Measurements from ENCODE around the gene CCL28. TPM values are rescaled to one million over a fixed set of nuclear protein-coding genes. Genes with fewer than 3 reads are reported as not detected.
A peak's percentile ranks its signal among the peaks of the same experiment; 100 is the strongest.

Gene CCL28
- total and polyA plus RNA-seq, 2 of the 13 experiments (the other 11 are each of a cell fraction or from before 2014, with no cell fraction given): 0.03 TPM; not detected in 1

GRCh38 chr5:43432486-43433375 lies 20.5 kb upstream of the CCL28 start (continued):
- no peak for TF ChIP-seq PRDM15 (CRISPR knock-in tag; IDR thresholded peaks at IDR 0.05)
- peak; percentile 30; the same call in 1 of the 2 replicates for TF ChIP-seq SAFB2 (CRISPR knock-in tag; IDR thresholded peaks at IDR 0.05; ENCODE audit: borderline replicate concordance, low read depth)
- no peak for TF ChIP-seq NBN (conservative IDR thresholded peaks at IDR 0.05)
- no peak for TF ChIP-seq ATF7 (IDR thresholded peaks at IDR 0.05)
- no peak for TF ChIP-seq ATF7 (CRISPR knock-in tag; IDR thresholded peaks at IDR 0.05)
- TF ChIP-seq IRX3 (CRISPR knock-in tag; IDR thresholded peaks at IDR 0.05; ENCODE audit: borderline replicate concordance, low read depth): 0 out of 2 replicates have a peak, but pooled peaks have one; percentile 58
- peak; percentile 53; the same call in 1 of the 2 replicates for TF ChIP-seq KDM1A (CRISPR knock-in tag; IDR thresholded peaks at IDR 0.05)
- TF ChIP-seq ZNF180 (CRISPR knock-in tag; IDR thresholded peaks at IDR 0.05; ENCODE audit: borderline replicate concordance, low read depth): no peak
- TF ChIP-seq HCFC1 (IDR thresholded peaks at IDR 0.05; ENCODE audit: low read depth, low read length): no peak
- TF ChIP-seq ZKSCAN8 (CRISPR knock-in tag; IDR thresholded peaks at IDR 0.05; ENCODE audit: borderline replicate concordance): peak; percentile 89; the same call in 1 of the 2 replicates
- peak; percentile 89; the same call in 1 of the 2 replicates for TF ChIP-seq ZNF609 (CRISPR knock-in tag; IDR thresholded peaks at IDR 0.05; ENCODE audit: borderline replicate concordance)
- TF ChIP-seq ZNF704 (CRISPR knock-in tag; IDR thresholded peaks at IDR 0.05; ENCODE audit: borderline replicate concordance): no peak
- peak; percentile 70; the same call in 1 of the 2 replicates for TF ChIP-seq MEF2D (CRISPR knock-in tag; IDR thresholded peaks at IDR 0.05)
- no peak; the same call in 1 of the 2 replicates for TF ChIP-seq SIX1 (CRISPR knock-in tag; IDR thresholded peaks at IDR 0.05; ENCODE audit: borderline replicate concordance)

Measured in HepG2 (cell line).